AG04449 (cell line): ENCODE results near the gene DLEC1.

Experiments
- CTCF ChIA-PET: fragments of 350-600 bp; formaldehyde crosslinking; extraction: SDS; loops from one replicate; lab custom pipeline; 2021; ENCODE audit warnings: antibody characterized with exemption; lab: Yijun Ruan, JAX
- POLR2A ChIA-PET: fragments of 400-600, 350-600 bp; formaldehyde crosslinking; extraction: SDS; loops from one replicate; lab custom pipeline; 2020; ENCODE audit warnings: antibody characterized with exemption, inconsistent platforms; lab: Yijun Ruan, JAX
- DNase-seq: peaks from one replicate; pipeline ENCODE4 v3.0.0-alpha.2; 2010; ENCODE audit warnings: low read depth, low spot score
- H3K4me3 ChIP-seq: 2 replicates; pipeline ENCODE4 v1.5.1; 2011; ENCODE audit warnings: low read depth, mild to moderate bottlenecking, control low read depth, low read length
- CTCF ChIP-seq: IDR thresholded peaks from one replicate; pipeline ENCODE4 v1.5.1; 2011; ENCODE audit warnings: mild to moderate bottlenecking, moderate library complexity, low read length, control low read depth, inconsistent platforms; ENCODE audit not compliant: insufficient read depth; ENCODE audit errors: missing control alignments

The DLEC1 gene

GRCh38 chr3:38117163-38117716, 78.2 kb downstream of the DLEC1 start:
- ChIA-PET POLR2A (no interaction called here), CTCF (interaction anchor here (1.0 to 6.1 kb wide), 12 partner anchors 9 to 378 kb away, joined by 3 to 51 read pairs (median 8); partner anchors contain the start of genes EXOG and XYLB)
- no peak overlapping the region for H3K4me3 ChIP-seq
- no peak for TF ChIP-seq CTCF
- DNase-seq = no peak

- H3K4me3 ChIP-seq = no peak overlapping the region
- CTCF ChIA-PET = interaction anchor here (1.0 to 6.1 kb wide), 14 partner anchors 10 to 378 kb away, joined by 3 to 51 read pairs (median 6); partner anchors contain the start of genes EXOG and XYLB
- POLR2A ChIA-PET = interaction anchor here (1.1 kb wide), 1 partner anchor 19 kb away, joined by 3 read pairs; the partner anchor contains the start of gene ACAA1
- TF ChIP-seq CTCF = peak; percentile 84
- no peak for DNase-seq
These were observed 78.9 kb downstream of the DLEC1 start for GRCh38 chr3:38117748-38118420.

GRCh38 chr3:38118421-38119247, 79.6 kb downstream of the DLEC1 start:
- ChIA-PET CTCF (interaction anchor here (1.1 to 6.1 kb wide), 14 partner anchors 10 to 377 kb away, joined by 3 to 51 read pairs (median 7); partner anchors contain the start of genes ACAA1, EXOG and XYLB), POLR2A (interaction anchor here (1.1 kb wide), 1 partner anchor 18 kb away, joined by 3 read pairs; the partner anchor contains the start of gene ACAA1)
- no peak overlapping the region for H3K4me3 ChIP-seq
- TF ChIP-seq CTCF = no peak
- DNase-seq = no peak

GRCh38 chr3:38119248-38119544, 80.2 kb downstream of the DLEC1 start:
- no peak for TF ChIP-seq CTCF
- ChIA-PET CTCF (interaction anchor here (1.2 to 6.1 kb wide), 11 partner anchors 9 to 364 kb away, joined by 3 to 51 read pairs (median 11); partner anchors contain the start of genes ACAA1 and XYLB), POLR2A (no interaction called here)
- H3K4me3 ChIP-seq = no peak overlapping the region
- DNase-seq = no peak

GRCh38 chr3:38119821-38120692, 81.0 kb downstream of the DLEC1 start:
- ChIA-PET POLR2A (no interaction called here), CTCF (interaction anchor here (1.2 to 6.1 kb wide), 9 partner anchors 8 to 361 kb away, joined by 3 to 51 read pairs (median 8); partner anchors contain the start of genes ACAA1 and XYLB)
- DNase-seq = no peak
- H3K4me3 ChIP-seq = no peak overlapping the region
- TF ChIP-seq CTCF = no peak
